Measurements from ENCODE around the gene ARRDC5. TPM values are rescaled to one million over a fixed set of nuclear protein-coding genes. Genes with fewer than 3 reads are reported as not detected.

ARRDC5 gene
- total RNA-seq, 4 donors from 2014 or later = 0.44 to 0.90 (median 0.63) TPM; not detected in 1

- H3K4me3 ChIP-seq = peak overlapping the region in 3 of 4 donors; percentile 45 to 78 (median 47)
- H3K36me3 ChIP-seq = no peaks in the 10 kb centered on the region
- H3K27me3 ChIP-seq = peaks cover 0 to 12% of the 10 kb centered on the region in 2 donors
- H3K4me1 ChIP-seq = peaks cover 0 to 44% (median 29%) of the 10 kb centered on the region in 4 donors
- no peaks in the 10 kb centered on the region for H3K9me3 ChIP-seq
- TF ChIP-seq POLR2A (IDR thresholded peaks at IDR 0.05) (no peak), CTCF (IDR thresholded peaks at IDR 0.05) (peak; percentile 56 to 87 (median 67)), EP300 (IDR thresholded peaks at IDR 0.05) (peak in 1 of 2 donors; percentile 51)
- DNase-seq (ENCODE audit: low spot score in 2 of 2) = peak; percentile 59 to 71
- 20 to 24% methylated on average over 22 to 29 of the region's 29 CpGs for WGBS, 2 donors
- H3K27ac ChIP-seq = peak overlapping the region in 3 of 4 donors; percentile 50 to 77 (median 53)
Measured at GRCh38 chr19:4911786-4912672, 9.3 kb upstream of the ARRDC5 start.

- DNase-seq (ENCODE audit: low spot score in 2 of 2) = no peak
- TF ChIP-seq POLR2A (IDR thresholded peaks at IDR 0.05) (no peak), EP300 (IDR thresholded peaks at IDR 0.05) (no peak), CTCF (IDR thresholded peaks at IDR 0.05) (no peak)
- H3K9me3 ChIP-seq = no peaks in the 10 kb centered on the region
- peak overlapping the region in 3 of 4 donors; percentile 50 to 77 (median 53) for H3K27ac ChIP-seq
- H3K4me1 ChIP-seq = peaks cover 0 to 44% (median 29%) of the 10 kb centered on the region in 4 donors
- H3K27me3 ChIP-seq = peaks cover 0 to 12% of the 10 kb centered on the region in 2 donors
- H3K4me3 ChIP-seq = peak overlapping the region in 3 of 4 donors; percentile 45 to 78 (median 47)
- H3K36me3 ChIP-seq = no peaks in the 10 kb centered on the region
- WGBS, 2 donors = 27 to 34% methylated on average over 15 of the region's 15 CpGs
Measured at GRCh38 chr19:4911314-4911713, 8.6 kb upstream of the ARRDC5 start.

GRCh38 chr19:4910594-4911281, 8.0 kb upstream of the ARRDC5 start:
- peak in 1 of 2 donors; percentile 21 for DNase-seq (ENCODE audit: low spot score in 2 of 2)
- no peaks in the 10 kb centered on the region for H3K36me3 ChIP-seq
- no peaks in the 10 kb centered on the region for H3K9me3 ChIP-seq
- 11 to 16% methylated on average over 23 of the region's 23 CpGs for WGBS, 2 donors
- peak overlapping the region in 3 of 4 donors; percentile 50 to 77 (median 53) for H3K27ac ChIP-seq
- TF ChIP-seq POLR2A (IDR thresholded peaks at IDR 0.05) (no peak), EP300 (IDR thresholded peaks at IDR 0.05) (no peak), CTCF (IDR thresholded peaks at IDR 0.05) (no peak)
- H3K27me3 ChIP-seq = peaks cover 0 to 12% of the 10 kb centered on the region in 2 donors
- H3K4me3 ChIP-seq = peak overlapping the region; percentile 41 to 78 (median 46)
- H3K4me1 ChIP-seq = peaks cover 0 to 42% (median 29%) of the 10 kb centered on the region in 4 donors

GRCh38 chr19:4909897-4910593, 7.3 kb upstream of the ARRDC5 start:
- Histone ChIP-seq H3K9me3 (no peaks in the 10 kb centered on the region), H3K4me1 (peaks cover 0 to 35% (median 29%) of the 10 kb centered on the region in 4 donors), H3K27ac (peak overlapping the region; percentile 14 to 77 (median 40)), H3K4me3 (peak overlapping the region; percentile 41 to 78 (median 46)), H3K27me3 (peaks cover 0 to 12% of the 10 kb centered on the region in 2 donors), H3K36me3 (no peaks in the 10 kb centered on the region)
- peak; percentile 89 for DNase-seq (ENCODE audit: low spot score in 2 of 2)
- 0 to 1% methylated on average over 27 to 31 of the region's 85 CpGs for WGBS, 2 donors
- peak in 1 of 2 donors; percentile 13 for TF ChIP-seq EP300 (IDR thresholded peaks at IDR 0.05)
- TF ChIP-seq POLR2A (IDR thresholded peaks at IDR 0.05) = no peak
- no peak for TF ChIP-seq CTCF (IDR thresholded peaks at IDR 0.05)

All from tibial nerve (tissue), 4 donors.